HEK293T (cell line): ENCODE data around the gene APOO.

Experiments
- ARNT ChIP-seq: fragments of 450-650 bp; IDR thresholded peaks from 2 replicates; pipeline ENCODE4 v1.6.1; 2017; ENCODE audit warnings: mild to moderate bottlenecking
- BHLHE40 ChIP-seq: fragments of 450-650 bp; IDR thresholded peaks from 2 replicates; pipeline ENCODE4 v1.6.1; 2016; ENCODE audit warnings: mild to moderate bottlenecking, moderate library complexity, borderline replicate concordance
- FOXK2 ChIP-seq: fragments of 450-650 bp; IDR thresholded peaks from 2 replicates; pipeline ENCODE4 v1.6.1; 2016; ENCODE audit warnings: mild to moderate bottlenecking
- FOXM1 ChIP-seq: fragments of 450-650 bp; IDR thresholded peaks from 2 replicates; pipeline ENCODE4 v1.6.1; 2017; ENCODE audit warnings: mild to moderate bottlenecking, borderline replicate concordance
- LEF1 ChIP-seq: fragments of 450-650 bp; IDR thresholded peaks from 2 replicates; pipeline ENCODE4 v1.6.1; 2017; ENCODE audit warnings: mild to moderate bottlenecking, borderline replicate concordance
- SP1 ChIP-seq: fragments of 450-650 bp; IDR thresholded peaks from 2 replicates; pipeline ENCODE4 v1.6.1; 2017
- SUZ12 ChIP-seq: fragments of 450-650 bp; IDR thresholded peaks from 2 replicates; pipeline ENCODE4 v1.6.1; 2016; ENCODE audit warnings: mild to moderate bottlenecking
- TARDBP ChIP-seq: fragments of 450-650 bp; IDR thresholded peaks from 2 replicates; pipeline ENCODE4 v1.6.1; 2016

GRCh38 chrX:23803931-23804381 is 103.8 kb downstream of the APOO start:
- TF ChIP-seq SP1 (no peak), SUZ12 (no peak), TARDBP (no peak), FOXK2 (no peak), LEF1 (no peak), BHLHE40 (no peak), FOXM1 (no peak), ARNT (no peak)
